Subcutaneous abdominal adipose tissue (tissue), 5 donors: ENCODE results near the gene NAT14.

Experiments
- H3K27ac ChIP-seq: one replicate; pipeline ENCODE4 v1.7.0; 2013; ENCODE audit warnings: low read depth, mild to moderate bottlenecking, inconsistent platforms, low read length, moderate library complexity
- H3K27me3 ChIP-seq, 5 donors: one replicate each; pipeline ENCODE4 v1.7.0; 2013; ENCODE audit warnings: low read length in 5 of 5, inconsistent platforms in 1 of 5; ENCODE audit not compliant: control insufficient read depth in 5 of 5, insufficient read depth in 4 of 5
- H3K36me3 ChIP-seq, 5 donors: one replicate each; pipeline ENCODE4 v1.7.0; 2013; ENCODE audit warnings: low read length in 5 of 5; ENCODE audit not compliant: control insufficient read depth in 5 of 5, insufficient read depth in 5 of 5
- H3K4me1 ChIP-seq, 5 donors: one replicate each; pipeline ENCODE4 v1.7.0; 2013; ENCODE audit warnings: low read length in 5 of 5, mild to moderate bottlenecking in 3 of 5, moderate library complexity in 1 of 5; ENCODE audit not compliant: control insufficient read depth in 5 of 5, insufficient read depth in 5 of 5
- H3K4me3 ChIP-seq, 5 donors: one replicate each; pipeline ENCODE4 v1.7.0; 2013; ENCODE audit warnings: low read length in 5 of 5, low read depth in 1 of 5
- H3K9ac ChIP-seq, 5 donors: one replicate each; pipeline ENCODE4 v1.7.0; 2013; ENCODE audit warnings: low read length in 5 of 5, mild to moderate bottlenecking in 4 of 5, moderate library complexity in 3 of 5
- H3K9me3 ChIP-seq, 5 donors: one replicate each; pipeline ENCODE4 v1.7.0; 2013; ENCODE audit warnings: low read length in 5 of 5; ENCODE audit not compliant: control insufficient read depth in 5 of 5
- donor health status: healthy.
- donor health status: healthy.
- donor health status: healthy.
- donor health status: healthy.
- donor health status: healthy.

Gene NAT14

DNA sequence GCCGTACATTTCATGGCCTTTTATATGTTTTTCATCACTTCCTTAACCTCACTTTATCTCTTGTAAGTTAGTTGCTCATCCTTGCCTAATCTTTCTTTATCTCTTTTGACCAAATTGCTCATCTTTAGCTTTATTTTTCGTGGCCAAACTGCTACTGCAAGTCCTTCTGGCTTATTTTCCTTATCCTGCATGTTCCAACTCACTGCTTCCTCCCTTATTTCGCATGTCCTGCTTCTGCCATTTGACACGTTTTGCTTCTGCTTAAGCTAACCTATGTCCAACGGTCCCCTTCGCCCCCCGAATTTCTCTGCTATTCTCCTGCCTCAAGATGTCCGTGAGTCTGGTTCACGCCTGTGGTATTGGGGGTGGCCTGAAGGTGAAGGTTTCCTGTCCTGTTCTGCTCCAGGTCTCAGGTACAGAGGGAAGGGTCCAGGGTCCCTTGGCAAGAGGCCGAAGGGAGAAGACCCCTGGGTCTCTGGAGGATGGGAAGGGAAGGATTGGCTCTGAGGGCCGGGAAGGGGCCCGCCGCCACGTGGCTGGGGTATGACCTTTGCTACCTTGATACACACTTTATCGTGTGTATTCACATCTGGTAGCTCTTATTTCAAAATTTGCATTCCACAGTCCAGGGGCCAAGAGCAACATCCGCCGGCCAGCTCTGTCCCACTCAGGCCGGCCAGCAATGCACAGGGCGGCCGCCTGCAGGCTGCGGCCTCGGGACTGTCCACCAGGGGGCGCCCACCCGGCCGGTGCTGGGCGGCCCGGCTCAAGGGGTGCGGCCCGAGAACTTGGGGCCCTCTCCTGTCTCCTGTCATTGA is 17.5 kb upstream of the NAT14 start:
- Histone ChIP-seq H3K9me3 (no peaks in the 10 kb centered on the region), H3K4me3 (no peak overlapping the region), H3K4me1 (peaks cover 0 to 11% (median 11%) of the 10 kb centered on the region in 5 donors), H3K27ac (no peak overlapping the region), H3K27me3 (no peaks in the 10 kb centered on the region), H3K9ac (no peak overlapping the region), H3K36me3 (no peaks in the 10 kb centered on the region)

DNA sequence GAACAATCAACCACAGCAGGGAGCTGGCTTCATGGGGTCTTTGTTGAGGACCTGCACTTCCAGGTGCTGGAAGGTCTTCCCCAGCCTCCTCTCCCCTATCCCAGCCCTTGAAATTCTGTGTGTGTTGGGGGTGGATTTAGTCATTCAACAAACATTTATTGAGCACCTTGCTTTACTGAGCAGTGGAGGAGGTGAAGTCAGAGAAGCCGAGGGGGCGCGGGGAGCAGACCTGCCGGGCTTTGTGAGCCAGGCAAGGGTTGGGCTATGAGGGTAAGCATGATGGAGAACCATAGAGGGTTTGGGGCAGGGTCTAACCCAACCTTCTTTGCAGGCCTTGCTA is 17.0 kb upstream of the NAT14 start:
- peaks cover 0 to 10% (median 9%) of the 10 kb centered on the region in 5 donors for H3K4me1 ChIP-seq
- H3K27ac ChIP-seq: no peak overlapping the region
- H3K36me3 ChIP-seq: no peaks in the 10 kb centered on the region
- H3K4me3 ChIP-seq: no peak overlapping the region
- no peaks in the 10 kb centered on the region for H3K27me3 ChIP-seq
- H3K9ac ChIP-seq: no peak overlapping the region
- no peaks in the 10 kb centered on the region for H3K9me3 ChIP-seq

DNA sequence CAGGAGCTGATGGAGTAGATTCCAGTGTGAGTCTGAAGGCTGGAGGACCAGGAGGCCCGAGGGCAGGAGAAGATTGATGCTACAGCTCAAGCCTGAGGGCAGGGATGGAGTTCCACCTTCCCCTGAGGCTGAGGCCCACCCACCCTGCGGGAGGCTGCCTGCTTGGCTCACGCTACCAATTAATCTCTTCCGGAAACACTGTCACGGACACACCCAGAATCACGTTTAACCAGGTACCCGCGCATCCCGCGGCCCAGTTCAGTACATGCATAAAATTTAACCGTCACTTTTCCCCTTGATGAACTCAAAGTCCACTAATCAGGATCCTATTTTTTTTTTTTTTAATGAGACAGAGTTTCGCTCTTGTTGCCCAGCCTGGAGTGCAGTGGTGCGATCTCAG is 13.7 kb upstream of the NAT14 start:
- no peak overlapping the region for H3K27ac ChIP-seq
- H3K4me1 ChIP-seq: peaks cover 0 to 22% (median 15%) of the 10 kb centered on the region in 5 donors
- H3K27me3 ChIP-seq: peaks cover 0 to 5% (median 0%) of the 10 kb centered on the region in 5 donors
- H3K9ac ChIP-seq: no peak overlapping the region
- H3K4me3 ChIP-seq: no peak overlapping the region
- H3K36me3 ChIP-seq: no peaks in the 10 kb centered on the region
- no peaks in the 10 kb centered on the region for H3K9me3 ChIP-seq

GRCh38 chr19:55472463-55472862 is 12.5 kb upstream of the NAT14 start:
- peaks cover 0 to 5% (median 0%) of the 10 kb centered on the region in 5 donors for H3K27me3 ChIP-seq
- no peaks in the 10 kb centered on the region for H3K9me3 ChIP-seq
- no peak overlapping the region for H3K4me3 ChIP-seq
- no peaks in the 10 kb centered on the region for H3K36me3 ChIP-seq
- H3K9ac ChIP-seq: no peak overlapping the region
- H3K4me1 ChIP-seq: peaks cover 0 to 24% (median 20%) of the 10 kb centered on the region in 5 donors
- H3K27ac ChIP-seq: no peak overlapping the region

DNA sequence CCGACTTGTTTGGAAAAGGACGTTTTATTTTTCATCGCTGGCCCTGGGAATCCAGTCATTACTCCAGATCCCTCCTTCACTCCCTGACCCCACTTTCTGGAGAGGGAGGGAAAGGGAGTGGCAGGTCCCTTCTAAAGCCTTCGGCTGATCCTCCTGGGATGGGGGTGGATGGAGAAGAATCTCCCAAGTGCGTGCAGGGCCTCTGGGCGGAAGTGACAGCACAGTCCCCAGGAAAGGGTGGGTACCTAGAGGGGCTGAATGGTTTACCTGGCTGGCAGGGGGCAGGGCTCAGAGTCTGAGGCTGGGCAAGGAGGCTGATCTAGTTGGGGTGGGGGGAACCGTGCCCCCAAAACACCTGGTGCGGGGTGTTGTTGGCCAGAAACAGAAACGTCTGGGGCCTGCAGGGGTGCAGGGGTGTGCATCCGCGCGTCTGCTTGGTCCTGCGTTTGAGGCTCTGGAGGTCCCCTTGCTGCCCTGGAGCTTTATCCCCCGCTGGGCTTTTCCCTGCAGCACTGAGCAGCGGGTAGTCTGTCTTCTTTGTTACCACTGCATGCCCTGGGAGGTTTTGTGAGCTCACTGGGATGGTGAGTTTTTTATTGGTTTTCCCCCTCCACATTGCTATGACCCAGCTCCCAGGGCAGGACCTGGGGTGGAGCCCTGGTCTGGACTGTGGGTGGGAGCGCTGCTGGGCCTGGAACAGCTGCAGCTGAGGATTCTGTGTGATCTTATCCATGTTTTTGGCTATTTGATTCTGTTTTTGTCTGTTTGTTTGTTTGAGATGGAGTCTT is 11.6 kb upstream of the NAT14 start:
- Histone ChIP-seq H3K27me3 (peaks cover 0 to 5% (median 0%) of the 10 kb centered on the region in 5 donors), H3K9me3 (no peaks in the 10 kb centered on the region), H3K27ac (no peak overlapping the region), H3K9ac (peak overlapping the region in 1 of 5 donors; percentile 30), H3K4me3 (no peak overlapping the region), H3K4me1 (peaks cover 0 to 27% (median 22%) of the 10 kb centered on the region in 5 donors), H3K36me3 (no peaks in the 10 kb centered on the region)

DNA sequence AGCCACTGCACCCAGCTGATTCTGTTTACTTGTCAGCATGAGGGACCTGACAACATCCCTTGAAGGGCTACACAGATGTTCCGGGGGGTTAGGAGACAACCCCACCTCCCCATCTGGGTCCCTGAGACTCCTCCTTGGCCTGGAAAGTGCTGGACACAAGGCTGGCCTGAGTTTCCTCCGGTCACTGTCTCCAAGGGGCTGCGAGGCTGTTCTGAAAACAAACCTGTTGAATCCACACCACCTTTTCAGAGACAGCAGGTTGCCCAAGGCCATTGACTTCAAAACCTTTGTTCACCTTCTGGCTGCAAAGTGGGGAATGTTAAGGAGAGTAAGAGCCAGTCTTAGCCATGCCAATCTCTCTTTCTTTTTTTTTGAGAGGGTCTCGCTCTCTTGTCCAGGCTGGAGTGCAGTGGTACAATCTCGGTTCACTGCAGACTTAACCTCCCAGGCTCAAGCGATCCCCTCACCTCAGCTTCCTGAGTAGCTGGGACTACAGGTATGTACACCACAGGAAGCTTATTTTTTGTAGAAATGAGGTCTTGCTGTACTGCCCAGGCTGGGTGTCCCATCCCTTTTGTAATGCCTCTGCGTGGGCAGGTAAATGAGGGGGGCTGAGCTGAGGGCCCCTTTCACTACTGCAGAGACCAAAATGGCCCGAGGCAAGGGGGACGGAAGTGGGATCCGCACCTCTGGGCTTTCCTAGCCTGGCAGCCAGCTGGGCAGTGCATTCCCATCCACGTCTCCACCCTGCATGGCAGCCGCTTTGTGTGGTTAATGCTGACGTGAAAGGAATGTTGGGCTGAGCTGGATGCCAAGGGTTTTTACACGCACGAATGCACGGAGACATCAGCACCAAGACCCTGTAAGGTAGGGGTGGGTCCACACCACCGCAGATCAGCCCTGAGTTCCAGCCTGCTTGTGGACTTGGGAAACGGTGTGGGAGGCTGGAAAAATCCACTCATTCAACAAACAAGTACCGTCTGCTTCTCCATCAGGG is 10.4 kb upstream of the NAT14 start:
- H3K4me3 ChIP-seq: no peak overlapping the region
- H3K27ac ChIP-seq: no peak overlapping the region
- H3K36me3 ChIP-seq: no peaks in the 10 kb centered on the region
- peaks cover 0 to 29% (median 22%) of the 10 kb centered on the region in 5 donors for H3K4me1 ChIP-seq
- no peak overlapping the region for H3K9ac ChIP-seq
- peaks cover 0 to 5% (median 0%) of the 10 kb centered on the region in 5 donors for H3K27me3 ChIP-seq
- no peaks in the 10 kb centered on the region for H3K9me3 ChIP-seq

DNA sequence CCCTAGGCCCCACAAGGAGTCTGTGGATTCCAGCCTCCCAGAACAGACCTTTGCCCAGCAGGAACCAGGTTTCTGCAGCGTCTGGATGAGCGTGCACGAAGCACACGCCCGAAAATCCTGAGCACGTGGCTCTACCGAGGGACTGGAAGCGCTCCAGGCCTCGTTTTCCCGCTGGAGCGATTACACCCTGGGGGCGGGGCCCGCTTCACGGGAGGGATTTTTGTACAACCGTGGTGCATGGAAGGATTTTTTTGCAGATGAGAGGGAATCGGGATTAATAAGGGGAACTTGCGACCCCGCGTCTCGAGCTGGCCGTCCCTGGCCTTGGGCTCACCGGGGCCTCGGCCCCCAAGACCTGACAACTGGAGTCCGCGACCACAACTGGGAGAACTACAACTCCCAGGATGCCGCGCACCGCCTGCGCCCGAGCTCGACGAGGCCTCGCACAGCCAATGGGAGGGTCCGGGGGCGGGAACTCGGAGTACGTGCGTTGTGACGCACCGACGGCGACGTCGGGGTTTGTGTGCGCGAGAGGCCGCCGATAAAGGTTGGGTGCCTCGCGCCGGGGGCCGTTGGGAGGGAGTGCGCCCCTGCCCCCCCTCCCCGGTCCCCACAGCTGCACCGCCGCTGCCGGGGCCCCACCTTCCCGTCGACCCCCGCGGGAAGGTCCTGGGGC is 8.8 kb upstream of the NAT14 start, which contains the start of gene ZNF628:
Gene ZNF628 (plus strand): TSS at position 518 of the 676 bp plus-strand sequence. CDS start 3,294 bp downstream, outside the sequence.
- Histone ChIP-seq H3K9ac (peak within 1 kb of the TSS in 4 of 5 donors; percentile 59 to 72 (median 70)), H3K9me3 (no peaks in the 10 kb centered on the region), H3K27me3 (peaks cover 0 to 5% (median 0%) of the 10 kb centered on the region in 5 donors), H3K27ac (peak within 1 kb of the TSS; percentile 76), H3K4me1 (peaks cover 0 to 29% (median 22%) of the 10 kb centered on the region in 5 donors), H3K4me3 (peak within 1 kb of the TSS; percentile 63 to 91 (median 72)), H3K36me3 (peaks cover 0 to 5% (median under 1%) of the 10 kb centered on the region in 5 donors)

- peak overlapping the region in 1 of 5 donors; percentile 53 for H3K9ac ChIP-seq
- peak overlapping the region in 3 of 5 donors; percentile 6 to 72 (median 63) for H3K4me3 ChIP-seq
- H3K27ac ChIP-seq: no peak overlapping the region
- peaks cover 0 to 5% (median 0%) of the 10 kb centered on the region in 5 donors for H3K27me3 ChIP-seq
- H3K9me3 ChIP-seq: no peaks in the 10 kb centered on the region
- peaks cover 0 to 19% (median 9%) of the 10 kb centered on the region in 5 donors for H3K36me3 ChIP-seq
- H3K4me1 ChIP-seq: peaks cover 0 to 29% (median 22%) of the 10 kb centered on the region in 5 donors
Observed at GRCh38 chr19:55477905-55478304, 7.1 kb upstream of the NAT14 start.

DNA sequence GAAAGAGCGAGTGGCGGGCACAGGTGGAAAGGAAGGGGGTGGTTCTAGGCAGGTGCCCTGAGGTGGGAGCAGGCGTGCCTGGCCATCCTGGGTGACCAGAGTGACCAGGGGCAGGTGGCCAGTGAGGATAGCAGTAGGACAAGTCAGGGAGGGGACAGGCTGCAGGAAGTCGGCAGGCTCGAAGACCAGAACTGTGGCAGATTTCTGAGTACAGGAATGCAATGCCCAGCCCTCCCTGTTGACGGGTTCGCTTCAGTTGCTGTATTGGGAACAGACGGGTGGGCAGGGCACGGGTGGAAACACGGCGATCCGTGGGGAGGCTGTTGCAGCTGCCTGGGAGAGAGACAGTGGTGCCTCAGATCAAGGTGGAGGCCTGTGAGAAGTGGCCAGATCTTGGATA is 6.6 kb upstream of the NAT14 start:
- Histone ChIP-seq H3K36me3 (peaks cover 0 to 24% (median 12%) of the 10 kb centered on the region in 5 donors), H3K4me1 (peaks cover 0 to 27% (median 22%) of the 10 kb centered on the region in 5 donors), H3K4me3 (no peak overlapping the region), H3K9ac (peak overlapping the region in 1 of 5 donors; percentile 53), H3K9me3 (no peaks in the 10 kb centered on the region), H3K27ac (no peak overlapping the region), H3K27me3 (peaks cover 0 to 3% (median 0%) of the 10 kb centered on the region in 5 donors)
